Effector CD8-positive, alpha-beta T cell (primary cell): ENCODE measurements around the gene GSX2.
"Not testable (repeated sequence)": the region's sequence is repeated elsewhere in the genome, so short reads cannot be mapped to it uniquely, and the experiment has no call there.

Experiments used
- DNase-seq: peaks from one replicate; lab custom pipeline; 2025; lab: John Stamatoyannopoulos, UW
- total RNA-seq, 4 experiments: gene quantifications; one replicate each; lab custom pipeline; 2026; lab: John Stamatoyannopoulos, UW

GSX2 gene
- total RNA-seq: 0 to 0.18 (median 0) reads per million in 4 experiments

GRCh38 chr4:54099748-54100574 is at the start of gene GSX2:
TSS of gene GSX2 (plus strand) at chr4:54100163. CDS start at chr4:54100345, 182 bp downstream.
- no peak for DNase-seq

GRCh38 chr4:54050214-54050904 is 49.6 kb upstream of the GSX2 start:
- no peak for DNase-seq

- DNase-seq: not testable (repeated sequence)
Observed at GRCh38 chr4:54053322-54053721, 46.6 kb upstream of the GSX2 start.

- no peak for DNase-seq
Observed at GRCh38 chr4:54054501-54054900, 45.5 kb upstream of the GSX2 start.

- DNase-seq: no peak
Observed at GRCh38 chr4:54055494-54055893, 44.5 kb upstream of the GSX2 start.

- DNase-seq: no peak
Observed at GRCh38 chr4:54056360-54056759, 43.6 kb upstream of the GSX2 start.

- DNase-seq: no peak
Observed at GRCh38 chr4:54058171-54058570, 41.8 kb upstream of the GSX2 start.

- DNase-seq: no peak
Observed at GRCh38 chr4:54060116-54060515, 39.8 kb upstream of the GSX2 start.

GRCh38 chr4:54061067-54061466 is 38.9 kb upstream of the GSX2 start:
- no peak for DNase-seq

GRCh38 chr4:54061873-54062272 is 38.1 kb upstream of the GSX2 start:
- DNase-seq: no peak

GRCh38 chr4:54062392-54062791 is 37.6 kb upstream of the GSX2 start:
- no peak for DNase-seq

- DNase-seq: no peak
Observed at GRCh38 chr4:54063229-54063628, 36.7 kb upstream of the GSX2 start.

- DNase-seq: peak; percentile 40
Observed at GRCh38 chr4:54063737-54064316, 36.1 kb upstream of the GSX2 start.

- DNase-seq: peak; percentile 90
Observed at GRCh38 chr4:54064317-54065111, 35.4 kb upstream of the GSX2 start, which contains the start of gene CHIC2. TSS of gene CHIC2 (minus strand) at chr4:54064605. CDS start at chr4:54064300, 305 bp downstream.

- no peak for DNase-seq
Observed at GRCh38 chr4:54065282-54066087, 34.5 kb upstream of the GSX2 start.

GRCh38 chr4:54066088-54066415 is 33.9 kb upstream of the GSX2 start:
- no peak for DNase-seq

- DNase-seq: no peak
Observed at GRCh38 chr4:54066718-54067129, 33.2 kb upstream of the GSX2 start.

- no peak for DNase-seq
Observed at GRCh38 chr4:54067166-54067565, 32.8 kb upstream of the GSX2 start.

GRCh38 chr4:54073271-54073880 is 26.6 kb upstream of the GSX2 start:
- DNase-seq: no peak

- DNase-seq: no peak
Observed at GRCh38 chr4:54074381-54074780, 25.6 kb upstream of the GSX2 start.

- no peak for DNase-seq
Observed at GRCh38 chr4:54076673-54077072, 23.3 kb upstream of the GSX2 start.
